ENCODE measurements around the gene CAST.

GRCh38 chr5:96616801-96617200 is 45.4 kb upstream of the CAST start:
- no peak for TF ChIP-seq POLR2A (IDR thresholded peaks at IDR 0.05)
- TF ChIP-seq, protein P1, sequence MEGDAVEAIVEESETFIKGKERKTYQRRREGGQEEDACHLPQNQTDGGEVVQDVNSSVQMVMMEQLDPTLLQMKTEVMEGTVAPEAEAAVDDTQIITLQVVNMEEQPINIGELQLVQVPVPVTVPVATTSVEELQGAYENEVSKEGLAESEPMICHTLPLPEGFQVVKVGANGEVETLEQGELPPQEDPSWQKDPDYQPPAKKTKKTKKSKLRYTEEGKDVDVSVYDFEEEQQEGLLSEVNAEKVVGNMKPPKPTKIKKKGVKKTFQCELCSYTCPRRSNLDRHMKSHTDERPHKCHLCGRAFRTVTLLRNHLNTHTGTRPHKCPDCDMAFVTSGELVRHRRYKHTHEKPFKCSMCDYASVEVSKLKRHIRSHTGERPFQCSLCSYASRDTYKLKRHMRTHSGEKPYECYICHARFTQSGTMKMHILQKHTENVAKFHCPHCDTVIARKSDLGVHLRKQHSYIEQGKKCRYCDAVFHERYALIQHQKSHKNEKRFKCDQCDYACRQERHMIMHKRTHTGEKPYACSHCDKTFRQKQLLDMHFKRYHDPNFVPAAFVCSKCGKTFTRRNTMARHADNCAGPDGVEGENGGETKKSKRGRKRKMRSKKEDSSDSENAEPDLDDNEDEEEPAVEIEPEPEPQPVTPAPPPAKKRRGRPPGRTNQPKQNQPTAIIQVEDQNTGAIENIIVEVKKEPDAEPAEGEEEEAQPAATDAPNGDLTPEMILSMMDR (IDR thresholded peaks at IDR 0.05), result no peak
- TF ChIP-seq POLR2AphosphoS5 (IDR thresholded peaks at IDR 0.05), result no peak

All from suprapubic skin (tissue), 4 donors.